Measurements from ENCODE around the gene EFS.

DNA sequence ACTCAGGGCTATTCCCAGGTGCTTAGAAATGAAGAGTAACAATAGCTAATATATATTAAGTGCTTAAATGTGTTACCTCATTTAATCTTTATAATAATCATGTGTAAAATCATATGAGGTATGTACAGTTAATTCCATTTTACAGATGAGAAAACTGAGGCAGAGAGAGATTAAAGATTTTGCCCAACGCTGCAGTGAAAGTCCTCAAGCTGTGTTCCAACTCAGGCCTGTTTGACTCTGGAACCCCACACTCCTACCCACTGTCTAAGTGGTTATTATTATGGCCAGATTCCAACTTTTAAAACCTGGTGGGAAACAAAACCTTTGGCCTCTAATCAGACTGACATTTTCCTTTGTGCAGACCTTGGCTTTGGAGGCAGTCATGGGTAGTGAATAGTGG lies 22.0 kb upstream of the EFS start:
- no peak for TF ChIP-seq CTCF (IDR thresholded peaks at IDR 0.05)
- TF ChIP-seq POLR2A (IDR thresholded peaks at IDR 0.05): no peak
